ENCODE results near the gene GRIK2. TPM values are rescaled to one million over a fixed set of nuclear protein-coding genes. Genes with fewer than 3 reads are reported as not detected.
A peak's percentile ranks its signal among the peaks of the same experiment; 100 is the strongest.

The GRIK2 gene
- total RNA-seq, 3 donors from 2014 or later, result 1.3 to 1.8 (median 1.5) TPM

DNA sequence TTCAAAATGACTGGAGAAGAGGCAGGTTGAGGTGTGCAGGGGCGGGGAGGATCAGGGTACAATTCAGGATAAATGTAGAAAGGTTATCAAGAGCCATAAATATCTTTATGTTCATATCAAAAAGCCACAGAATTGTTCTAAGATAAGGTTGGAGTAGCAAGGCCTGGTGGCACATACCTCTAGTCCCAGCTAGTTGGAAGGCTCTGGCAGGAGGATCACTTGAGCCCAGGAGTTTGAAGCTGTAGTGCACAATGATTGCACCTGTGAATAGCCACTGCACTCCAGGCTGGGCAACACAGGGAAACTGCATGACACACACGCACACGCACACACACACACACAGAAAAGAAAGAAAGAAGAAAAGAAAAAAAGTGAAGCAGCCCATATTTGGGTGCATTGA is 194.8 kb downstream of the GRIK2 start:
- H3K9me3 ChIP-seq, result no peaks in the 10 kb centered on the region
- DNase-seq (peak in 1 of 3 donors; percentile 22), ATAC-seq (no peak)
- intact Hi-C loops (cut with DNase I, micrococcal nuclease), result no loop called here
- no peaks in the 10 kb centered on the region for H3K36me3 ChIP-seq (ENCODE audit: low read depth)
- no peaks in the 10 kb centered on the region for H3K4me1 ChIP-seq (ENCODE audit: low read depth)
- TF ChIP-seq, protein P1, sequence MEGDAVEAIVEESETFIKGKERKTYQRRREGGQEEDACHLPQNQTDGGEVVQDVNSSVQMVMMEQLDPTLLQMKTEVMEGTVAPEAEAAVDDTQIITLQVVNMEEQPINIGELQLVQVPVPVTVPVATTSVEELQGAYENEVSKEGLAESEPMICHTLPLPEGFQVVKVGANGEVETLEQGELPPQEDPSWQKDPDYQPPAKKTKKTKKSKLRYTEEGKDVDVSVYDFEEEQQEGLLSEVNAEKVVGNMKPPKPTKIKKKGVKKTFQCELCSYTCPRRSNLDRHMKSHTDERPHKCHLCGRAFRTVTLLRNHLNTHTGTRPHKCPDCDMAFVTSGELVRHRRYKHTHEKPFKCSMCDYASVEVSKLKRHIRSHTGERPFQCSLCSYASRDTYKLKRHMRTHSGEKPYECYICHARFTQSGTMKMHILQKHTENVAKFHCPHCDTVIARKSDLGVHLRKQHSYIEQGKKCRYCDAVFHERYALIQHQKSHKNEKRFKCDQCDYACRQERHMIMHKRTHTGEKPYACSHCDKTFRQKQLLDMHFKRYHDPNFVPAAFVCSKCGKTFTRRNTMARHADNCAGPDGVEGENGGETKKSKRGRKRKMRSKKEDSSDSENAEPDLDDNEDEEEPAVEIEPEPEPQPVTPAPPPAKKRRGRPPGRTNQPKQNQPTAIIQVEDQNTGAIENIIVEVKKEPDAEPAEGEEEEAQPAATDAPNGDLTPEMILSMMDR (IDR thresholded peaks at IDR 0.05), result no peak
- no peak overlapping the region for H3K4me3 ChIP-seq

DNA sequence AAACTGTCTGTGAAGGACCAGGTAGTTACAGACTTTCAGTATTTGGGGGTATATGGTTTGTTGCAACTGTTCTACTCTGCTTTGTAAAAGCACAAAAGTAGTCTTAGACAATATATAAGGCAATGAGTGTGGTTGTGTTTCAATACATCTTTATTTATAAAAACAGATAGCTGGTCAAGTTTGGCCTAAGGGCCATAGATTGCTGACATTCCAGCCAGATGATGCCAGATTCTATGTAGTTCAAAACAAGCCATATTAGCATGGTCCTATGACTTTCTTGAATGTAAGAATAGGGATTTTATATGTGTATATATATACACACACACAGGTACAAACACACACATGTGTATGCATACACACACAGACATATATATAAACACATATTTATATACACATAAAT is 201.8 kb downstream of the GRIK2 start:
- no peak for DNase-seq
- Histone ChIP-seq H3K4me1 (ENCODE audit: low read depth) (no peaks in the 10 kb centered on the region), H3K4me3 (no peak overlapping the region), H3K9me3 (no peaks in the 10 kb centered on the region), H3K36me3 (ENCODE audit: low read depth) (no peaks in the 10 kb centered on the region)
- TF ChIP-seq, protein P1 (IDR thresholded peaks at IDR 0.05), result no peak
- ATAC-seq, result no peak
- intact Hi-C loops (cut with DNase I, micrococcal nuclease), result no loop called here

DNA sequence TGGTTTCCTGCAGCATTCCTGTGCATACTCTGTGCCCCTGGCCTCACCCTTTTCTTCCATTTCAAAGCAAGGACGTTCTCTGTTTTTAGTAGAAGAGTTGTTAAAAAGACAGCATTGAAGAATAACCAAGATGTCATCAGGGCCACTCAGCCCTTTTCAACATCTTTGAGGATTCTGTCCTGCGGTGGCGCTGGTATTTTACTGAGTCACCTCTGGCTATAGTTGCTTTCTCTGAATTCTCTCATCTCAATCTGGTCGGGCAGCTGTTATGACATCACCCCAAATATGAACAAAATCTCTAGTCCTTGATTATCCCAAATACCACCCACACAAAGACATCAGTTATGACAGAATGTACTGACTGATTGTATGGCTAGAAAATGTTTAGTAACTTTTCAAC is 204.2 kb downstream of the GRIK2 start:
- Histone ChIP-seq H3K36me3 (ENCODE audit: low read depth) (no peaks in the 10 kb centered on the region), H3K4me3 (no peak overlapping the region), H3K9me3 (no peaks in the 10 kb centered on the region), H3K4me1 (ENCODE audit: low read depth) (no peaks in the 10 kb centered on the region)
- intact Hi-C loops (cut with DNase I, micrococcal nuclease), result no loop called here
- DNase-seq (no peak), ATAC-seq (no peak)
- TF ChIP-seq, protein P1 (IDR thresholded peaks at IDR 0.05), result no peak

DNA sequence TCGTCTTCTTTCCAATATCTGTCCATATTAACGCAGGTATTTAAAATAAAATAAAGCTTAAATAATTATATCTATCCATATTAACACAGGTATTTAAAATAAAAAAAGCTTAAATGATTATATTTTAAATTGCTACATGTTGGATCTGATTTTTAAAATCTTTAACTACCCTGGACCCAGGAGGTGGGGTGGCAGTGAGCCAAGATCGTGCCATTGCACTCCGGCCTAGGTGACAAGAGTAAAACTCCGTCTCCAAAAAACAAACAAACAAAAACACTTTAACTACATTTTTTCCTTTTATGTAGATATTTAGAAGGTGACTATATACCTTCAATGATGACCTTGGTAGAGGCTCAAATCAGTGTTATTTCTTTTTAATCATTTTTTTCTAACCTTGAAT is 211.9 kb downstream of the GRIK2 start:
- intact Hi-C loops (cut with DNase I, micrococcal nuclease), result no loop called here
- no peaks in the 10 kb centered on the region for H3K36me3 ChIP-seq (ENCODE audit: low read depth)
- ATAC-seq (no peak), DNase-seq (no peak)
- TF ChIP-seq, protein P1 (IDR thresholded peaks at IDR 0.05), result no peak
- no peaks in the 10 kb centered on the region for H3K4me1 ChIP-seq (ENCODE audit: low read depth)
- no peaks in the 10 kb centered on the region for H3K9me3 ChIP-seq
- H3K4me3 ChIP-seq, result no peak overlapping the region

DNA sequence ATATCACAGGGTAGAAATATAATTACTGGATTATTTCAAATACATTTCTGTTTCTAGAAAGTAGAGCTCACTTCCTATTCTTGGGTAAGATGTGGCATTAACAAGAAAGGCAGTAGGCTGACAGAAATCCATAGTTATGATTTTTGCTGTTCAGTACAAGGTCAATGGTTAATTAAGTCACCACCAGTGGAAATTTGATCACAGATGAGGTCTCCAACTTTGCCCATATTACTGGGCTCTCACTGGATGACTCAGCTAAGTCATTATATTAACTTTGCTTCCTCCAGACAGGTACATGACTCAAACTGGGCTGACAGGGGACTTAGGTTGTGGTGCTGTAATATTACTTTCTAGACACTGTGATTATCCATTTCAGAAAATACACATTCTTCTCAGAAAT is 212.4 kb downstream of the GRIK2 start:
- DNase-seq, result no peak
- no peaks in the 10 kb centered on the region for H3K9me3 ChIP-seq
- ATAC-seq, result peak; percentile 62
- TF ChIP-seq, protein P1 (IDR thresholded peaks at IDR 0.05), result no peak
- H3K4me3 ChIP-seq, result no peak overlapping the region
- no peaks in the 10 kb centered on the region for H3K36me3 ChIP-seq (ENCODE audit: low read depth)
- intact Hi-C loops (cut with DNase I, micrococcal nuclease), result no loop called here
- H3K4me1 ChIP-seq (ENCODE audit: low read depth), result no peaks in the 10 kb centered on the region

DNA sequence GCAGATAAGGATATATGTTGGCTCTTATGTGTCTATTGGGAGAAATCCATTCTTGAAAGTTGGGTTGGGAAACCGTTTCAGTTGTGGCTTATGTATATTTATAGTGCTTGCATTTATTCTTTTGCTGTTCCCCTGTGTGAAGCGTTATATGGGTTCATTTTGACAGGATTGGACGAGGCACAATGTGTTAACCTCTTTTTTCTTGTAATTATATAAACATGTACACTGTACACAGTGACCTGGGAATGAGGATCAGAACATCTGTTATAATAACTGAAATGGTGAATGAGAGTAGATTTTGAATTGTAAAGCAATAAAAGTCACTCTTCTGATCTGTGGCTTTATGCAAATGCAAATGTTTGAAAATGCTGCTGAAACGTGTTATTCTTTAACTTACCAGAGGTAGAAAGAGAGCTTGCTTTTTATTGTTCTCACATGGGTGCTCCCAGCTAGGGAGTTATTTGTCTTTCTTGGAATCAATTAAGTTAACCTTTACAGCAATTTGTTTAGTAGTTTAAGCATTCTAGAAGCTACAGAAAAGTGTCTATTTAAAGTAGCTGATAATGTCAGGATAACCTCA is 213.7 kb downstream of the GRIK2 start:
- intact Hi-C loops (cut with DNase I, micrococcal nuclease), result no loop called here
- DNase-seq (no peak), ATAC-seq (peak; percentile 86)
- Histone ChIP-seq H3K4me1 (ENCODE audit: low read depth) (no peaks in the 10 kb centered on the region), H3K9me3 (no peaks in the 10 kb centered on the region), H3K4me3 (no peak overlapping the region), H3K36me3 (ENCODE audit: low read depth) (no peaks in the 10 kb centered on the region)
- TF ChIP-seq, protein P1 (IDR thresholded peaks at IDR 0.05), result no peak
